ENCODE measurements around the gene TESK2. TPM values are rescaled to one million over a fixed set of nuclear protein-coding genes. Genes with fewer than 3 reads are reported as not detected.
A peak's percentile ranks its signal among the peaks of the same experiment; 100 is the strongest.

Gene TESK2
- total RNA-seq, 1 experiment from 2014 or later, result 13.8 TPM

DNA sequence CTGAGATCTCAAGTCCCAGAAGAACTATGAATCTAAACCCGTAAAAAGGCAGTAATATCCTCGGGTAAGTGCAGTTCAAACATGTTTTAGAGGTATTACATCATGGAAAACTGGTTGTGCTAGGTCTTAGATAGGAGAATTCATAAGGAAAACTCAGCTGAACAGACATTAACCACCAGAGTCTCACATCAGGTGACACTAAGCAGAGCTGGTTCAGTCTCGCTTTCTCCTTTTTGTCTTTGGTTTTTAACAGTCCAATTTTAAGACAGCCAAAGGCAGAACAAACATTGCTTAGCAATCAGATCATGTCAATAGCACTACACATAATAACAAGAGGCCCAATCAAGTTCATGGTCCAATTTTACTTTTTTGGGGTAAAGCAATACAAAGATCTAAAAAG, 87.7 kb downstream of the TESK2 start:
- Histone ChIP-seq H3K9me3 (ENCODE audit: insufficient read depth, low read depth) (no peaks in the 10 kb centered on the region), H3K36me3 (ENCODE audit: low read depth) (no peaks in the 10 kb centered on the region), H3K79me2 (ENCODE audit: low read depth) (no peaks in the 10 kb centered on the region), H3K27ac (no peak overlapping the region), H2AFZ (no peak overlapping the region), H3K4me3 (no peak overlapping the region), H3K4me2 (peak overlapping the region; percentile 14; the same call in 1 of the 2 replicates), H4K20me1 (ENCODE audit: insufficient read depth) (no peaks in the 10 kb centered on the region), H3K9me2 (ENCODE audit: insufficient read depth) (no peaks in the 10 kb centered on the region), H3K4me1 (replicated peaks; ENCODE audit: insufficient read depth) (peaks cover 24% of the 10 kb centered on the region), H3F3A (ENCODE audit: insufficient read depth, low read depth) (no peaks in the 10 kb centered on the region), H3K27me3 (ENCODE audit: insufficient read depth, low read depth) (no peaks in the 10 kb centered on the region)
- no peak for DNase-seq
- TF ChIP-seq EZH2 (IDR thresholded peaks at IDR 0.05; ENCODE audit: low read depth), result no peak
- TF ChIP-seq, protein P1, sequence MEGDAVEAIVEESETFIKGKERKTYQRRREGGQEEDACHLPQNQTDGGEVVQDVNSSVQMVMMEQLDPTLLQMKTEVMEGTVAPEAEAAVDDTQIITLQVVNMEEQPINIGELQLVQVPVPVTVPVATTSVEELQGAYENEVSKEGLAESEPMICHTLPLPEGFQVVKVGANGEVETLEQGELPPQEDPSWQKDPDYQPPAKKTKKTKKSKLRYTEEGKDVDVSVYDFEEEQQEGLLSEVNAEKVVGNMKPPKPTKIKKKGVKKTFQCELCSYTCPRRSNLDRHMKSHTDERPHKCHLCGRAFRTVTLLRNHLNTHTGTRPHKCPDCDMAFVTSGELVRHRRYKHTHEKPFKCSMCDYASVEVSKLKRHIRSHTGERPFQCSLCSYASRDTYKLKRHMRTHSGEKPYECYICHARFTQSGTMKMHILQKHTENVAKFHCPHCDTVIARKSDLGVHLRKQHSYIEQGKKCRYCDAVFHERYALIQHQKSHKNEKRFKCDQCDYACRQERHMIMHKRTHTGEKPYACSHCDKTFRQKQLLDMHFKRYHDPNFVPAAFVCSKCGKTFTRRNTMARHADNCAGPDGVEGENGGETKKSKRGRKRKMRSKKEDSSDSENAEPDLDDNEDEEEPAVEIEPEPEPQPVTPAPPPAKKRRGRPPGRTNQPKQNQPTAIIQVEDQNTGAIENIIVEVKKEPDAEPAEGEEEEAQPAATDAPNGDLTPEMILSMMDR (conservative IDR thresholded peaks at IDR 0.05), result no peak
- POLR2A ChIA-PET (ENCODE audit: unreplicated experiment), result interaction anchor here (0.6 to 0.7 kb wide), 2 partner anchors 391 to 844 kb away, joined by 16 read pairs; partner anchors contain the start of gene UROD
- intact Hi-C loops (cut with micrococcal nuclease; ENCODE audit: unreplicated experiment), result no loop called here
- CTCF ChIA-PET, result no interaction called here
- no TSS peak for BruUV-seq (replicated peaks)

- no TSS peak for BruUV-seq (replicated peaks)
- intact Hi-C loops (cut with micrococcal nuclease; ENCODE audit: unreplicated experiment), result no loop called here
- Histone ChIP-seq H3K9me3 (ENCODE audit: insufficient read depth, low read depth) (no peaks in the 10 kb centered on the region), H3K79me2 (ENCODE audit: low read depth) (no peaks in the 10 kb centered on the region), H3K9me2 (ENCODE audit: insufficient read depth) (no peaks in the 10 kb centered on the region), H3K4me3 (no peak overlapping the region), H3F3A (ENCODE audit: insufficient read depth, low read depth) (no peaks in the 10 kb centered on the region), H4K20me1 (ENCODE audit: insufficient read depth) (no peaks in the 10 kb centered on the region), H3K36me3 (ENCODE audit: low read depth) (no peaks in the 10 kb centered on the region), H3K27me3 (ENCODE audit: insufficient read depth, low read depth) (no peaks in the 10 kb centered on the region), H3K4me1 (replicated peaks; ENCODE audit: insufficient read depth) (peaks cover 16% of the 10 kb centered on the region), H2AFZ (no peak overlapping the region), H3K27ac (no peak overlapping the region), H3K4me2 (no peak overlapping the region)
- ChIA-PET POLR2A (ENCODE audit: unreplicated experiment) (no interaction called here), CTCF (no interaction called here)
- no peak for DNase-seq
- TF ChIP-seq, protein P1 (conservative IDR thresholded peaks at IDR 0.05), result no peak
- TF ChIP-seq EZH2 (IDR thresholded peaks at IDR 0.05; ENCODE audit: low read depth), result no peak
These were observed 89.4 kb downstream of the TESK2 start for GRCh38 chr1:45401524-45401923.

DNA sequence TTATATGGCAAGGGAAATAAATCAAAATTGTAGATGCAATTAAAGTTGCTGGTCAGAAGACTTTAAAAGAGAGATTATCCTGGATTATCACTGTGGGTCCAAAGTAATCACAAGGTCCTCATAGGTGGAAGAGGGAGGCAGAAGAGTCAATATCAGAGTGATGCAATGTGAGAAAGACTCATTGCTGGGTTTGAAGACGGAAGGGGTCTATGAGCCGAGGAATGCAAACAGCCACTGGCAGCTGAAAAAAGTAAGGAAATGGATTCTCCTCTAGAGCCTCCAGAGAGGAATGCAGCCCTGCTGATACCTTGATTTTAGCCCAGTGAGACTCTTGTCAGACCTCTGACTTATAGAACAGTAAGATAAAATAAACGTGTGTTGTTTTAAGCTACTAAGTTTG, 90.9 kb downstream of the TESK2 start:
- Histone ChIP-seq H4K20me1 (ENCODE audit: insufficient read depth) (no peaks in the 10 kb centered on the region), H3F3A (ENCODE audit: insufficient read depth, low read depth) (0 out of 2 replicates have a peak, but pooled peaks cover 4% of the 10 kb centered on the region), H3K27me3 (ENCODE audit: insufficient read depth, low read depth) (no peaks in the 10 kb centered on the region), H3K4me2 (no peak overlapping the region), H3K4me1 (replicated peaks; ENCODE audit: insufficient read depth) (peaks cover 16% of the 10 kb centered on the region), H3K79me2 (ENCODE audit: low read depth) (no peaks in the 10 kb centered on the region), H2AFZ (no peak overlapping the region), H3K9me2 (ENCODE audit: insufficient read depth) (no peaks in the 10 kb centered on the region), H3K27ac (no peak overlapping the region), H3K36me3 (ENCODE audit: low read depth) (no peaks in the 10 kb centered on the region), H3K4me3 (no peak overlapping the region), H3K9me3 (ENCODE audit: insufficient read depth, low read depth) (no peaks in the 10 kb centered on the region)
- ChIA-PET POLR2A (ENCODE audit: unreplicated experiment) (no interaction called here), CTCF (no interaction called here)
- no TSS peak for BruUV-seq (replicated peaks)
- intact Hi-C loops (cut with micrococcal nuclease; ENCODE audit: unreplicated experiment), result no loop called here
- DNase-seq, result no peak
- TF ChIP-seq, protein P1 (conservative IDR thresholded peaks at IDR 0.05), result no peak
- no peak for TF ChIP-seq EZH2 (IDR thresholded peaks at IDR 0.05; ENCODE audit: low read depth)

All from PC-9 (cell line).